MM.1S (cell line): ENCODE results near the gene SEC22C.
A peak's percentile ranks its signal among the peaks of the same experiment; 100 is the strongest.

Experiments used
- DNase-seq: peaks from one replicate; pipeline ENCODE4 v3.0.0-alpha.2; 2015
- H2AFZ ChIP-seq: fragments of 300-600 bp; sonication (generic); 2 replicates; pipeline ENCODE4 v1.6.0; 2016; ENCODE audit warnings: antibody characterized with exemption, low read length
- H3F3A ChIP-seq: fragments of 300-600 bp; sonication (generic); 2 replicates; pipeline ENCODE4 v1.6.1; 2016; ENCODE audit warnings: mild to moderate bottlenecking, antibody characterized with exemption, low read length, moderate library complexity, mixed read lengths; ENCODE audit not compliant: insufficient read depth
- H3K27ac ChIP-seq: fragments of 300-600 bp; sonication (generic); 2 replicates; pipeline ENCODE4 v1.5.1; 2016; ENCODE audit warnings: mild to moderate bottlenecking, low read length
- H3K27me3 ChIP-seq: fragments of 300-600 bp; sonication (generic); replicated peaks from 2 replicates; pipeline ENCODE4 v1.6.0; 2016; ENCODE audit warnings: low read length; ENCODE audit not compliant: insufficient read depth
- H3K36me3 ChIP-seq: fragments of 300-600 bp; sonication (generic); replicated peaks from 2 replicates; pipeline ENCODE4 v1.6.1; 2016; ENCODE audit warnings: mild to moderate bottlenecking, low read length, mixed read lengths; ENCODE audit not compliant: insufficient read depth
- H3K4me1 ChIP-seq: fragments of 300-600 bp; sonication (generic); 2 replicates; pipeline ENCODE4 v1.6.1; 2016; ENCODE audit warnings: low read length, mixed read lengths
- H3K4me2 ChIP-seq: fragments of 300-600 bp; sonication (generic); 2 replicates; pipeline ENCODE4 v1.6.0; 2016; ENCODE audit warnings: low read depth, low read length
- H3K4me3 ChIP-seq: fragments of 300-600 bp; sonication (generic); 2 replicates; pipeline ENCODE4 v1.5.1; 2016; ENCODE audit warnings: low read length, mixed read lengths
- H3K79me2 ChIP-seq: fragments of 300-600 bp; sonication (generic); 2 replicates; pipeline ENCODE4 v1.6.1; 2016; ENCODE audit warnings: mixed run types, low read length, mixed read lengths
- H3K9ac ChIP-seq: fragments of 300-600 bp; sonication (generic); 2 replicates; pipeline ENCODE4 v1.6.1; 2016; ENCODE audit warnings: low read length, mixed read lengths
- H3K9me2 ChIP-seq: fragments of 300-600 bp; sonication (generic); replicated peaks from 2 replicates; pipeline ENCODE4 v1.6.1; 2016; ENCODE audit warnings: mild to moderate bottlenecking, low read length, mixed read lengths; ENCODE audit not compliant: insufficient read depth
- H3K9me3 ChIP-seq: fragments of 300-600 bp; sonication (generic); replicated peaks from 2 replicates; pipeline ENCODE4 v1.6.1; 2016; ENCODE audit warnings: mild to moderate bottlenecking, low read length, mixed read lengths; ENCODE audit not compliant: insufficient read depth
- H4K20me1 ChIP-seq: fragments of 300-600 bp; sonication (generic); 2 replicates; pipeline ENCODE4 v1.6.1; 2016; ENCODE audit warnings: mild to moderate bottlenecking, low read length, moderate library complexity, mixed read lengths; ENCODE audit not compliant: insufficient read depth
- EZH2 ChIP-seq: fragments of 300-600 bp; sonication (generic); optimal IDR thresholded peaks from 2 replicates; pipeline ENCODE3; 2017; ENCODE audit warnings: low read depth, mild to moderate bottlenecking, antibody characterized with exemption, low read length, mixed read lengths
- EZH2phosphoT487 ChIP-seq: fragments of 300-600 bp; sonication (generic); IDR thresholded peaks from 2 replicates; pipeline ENCODE4 v1.6.1; 2018; ENCODE audit warnings: antibody characterized with exemption, low read length
- TF ChIP-seq, protein P1 (sequence below): fragments of 300-600 bp; sonication (generic); IDR thresholded peaks from 2 replicates; pipeline ENCODE4 v1.5.1; 2016; ENCODE audit warnings: antibody characterized with exemption, low read length, mixed read lengths

SEC22C gene

DNA sequence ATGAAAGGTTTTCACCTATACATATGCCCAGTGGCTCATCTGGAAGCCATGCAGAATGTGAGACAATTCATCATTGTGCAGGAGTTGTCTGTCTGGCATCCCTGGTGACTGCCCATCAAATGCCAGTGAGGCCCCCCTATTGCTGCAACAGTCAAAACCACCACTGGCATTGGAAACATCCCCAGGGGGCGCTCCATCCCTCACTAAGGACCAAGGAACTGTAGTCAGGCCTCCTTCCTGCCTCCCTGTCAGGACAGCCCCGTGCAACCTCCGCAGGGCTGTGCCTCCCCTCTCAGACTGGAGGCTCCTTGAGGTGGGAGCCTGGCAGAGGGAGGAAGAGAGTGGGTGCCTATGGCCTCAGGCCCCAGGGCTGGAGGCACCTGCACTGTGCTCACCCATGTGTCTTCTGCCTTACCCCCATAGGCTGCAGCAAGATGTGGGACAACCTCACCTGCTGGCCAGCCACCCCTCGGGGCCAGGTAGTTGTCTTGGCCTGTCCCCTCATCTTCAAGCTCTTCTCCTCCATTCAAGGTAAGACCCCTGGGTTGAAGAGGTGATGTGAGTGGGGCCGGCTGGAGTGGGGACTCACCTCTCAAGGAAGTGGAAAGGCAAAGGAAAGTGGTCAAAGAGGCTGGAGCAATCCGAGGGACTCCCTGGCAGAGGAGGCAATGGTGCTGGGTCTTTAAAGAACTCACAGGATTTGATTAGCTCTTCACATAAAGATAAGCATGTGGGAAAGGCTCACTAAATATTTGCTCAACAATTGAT, 62.8 kb downstream of the SEC22C start:
- Histone ChIP-seq H3K36me3 (no peaks in the 10 kb centered on the region), H3K9me3 (no peaks in the 10 kb centered on the region), H3K4me3 (no peak overlapping the region), H3K27ac (no peak overlapping the region), H3F3A (no peaks in the 10 kb centered on the region), H2AFZ (no peak overlapping the region), H3K79me2 (no peaks in the 10 kb centered on the region), H3K9ac (no peak overlapping the region), H3K4me2 (no peak overlapping the region), H3K4me1 (no peaks in the 10 kb centered on the region), H3K9me2 (no peaks in the 10 kb centered on the region), H3K27me3 (no peaks in the 10 kb centered on the region), H4K20me1 (no peaks in the 10 kb centered on the region)
- DNase-seq: no peak
- no peak for TF ChIP-seq EZH2
- TF ChIP-seq, protein P1, sequence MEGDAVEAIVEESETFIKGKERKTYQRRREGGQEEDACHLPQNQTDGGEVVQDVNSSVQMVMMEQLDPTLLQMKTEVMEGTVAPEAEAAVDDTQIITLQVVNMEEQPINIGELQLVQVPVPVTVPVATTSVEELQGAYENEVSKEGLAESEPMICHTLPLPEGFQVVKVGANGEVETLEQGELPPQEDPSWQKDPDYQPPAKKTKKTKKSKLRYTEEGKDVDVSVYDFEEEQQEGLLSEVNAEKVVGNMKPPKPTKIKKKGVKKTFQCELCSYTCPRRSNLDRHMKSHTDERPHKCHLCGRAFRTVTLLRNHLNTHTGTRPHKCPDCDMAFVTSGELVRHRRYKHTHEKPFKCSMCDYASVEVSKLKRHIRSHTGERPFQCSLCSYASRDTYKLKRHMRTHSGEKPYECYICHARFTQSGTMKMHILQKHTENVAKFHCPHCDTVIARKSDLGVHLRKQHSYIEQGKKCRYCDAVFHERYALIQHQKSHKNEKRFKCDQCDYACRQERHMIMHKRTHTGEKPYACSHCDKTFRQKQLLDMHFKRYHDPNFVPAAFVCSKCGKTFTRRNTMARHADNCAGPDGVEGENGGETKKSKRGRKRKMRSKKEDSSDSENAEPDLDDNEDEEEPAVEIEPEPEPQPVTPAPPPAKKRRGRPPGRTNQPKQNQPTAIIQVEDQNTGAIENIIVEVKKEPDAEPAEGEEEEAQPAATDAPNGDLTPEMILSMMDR: peak; percentile 19; the same call in 1 of the 2 replicates

DNA sequence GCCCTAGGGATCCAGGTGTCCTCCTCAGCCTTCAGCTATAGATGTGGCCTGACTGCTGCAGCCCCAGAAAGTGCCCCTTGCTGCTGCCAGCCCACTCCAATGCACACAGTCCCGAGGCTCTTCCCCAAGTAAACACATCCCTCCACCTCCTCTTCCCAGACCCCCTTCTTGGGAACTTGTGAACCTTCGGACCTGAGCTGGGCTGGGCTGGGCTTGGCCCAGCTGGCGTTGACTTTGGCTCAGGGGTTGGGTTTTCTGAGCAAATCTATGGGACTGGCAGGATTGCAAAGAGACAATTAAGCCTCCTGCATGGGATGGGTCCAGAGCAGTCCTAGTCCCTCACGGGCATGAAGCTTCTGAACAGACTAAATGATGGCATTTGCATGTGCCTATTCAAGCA, 64.7 kb downstream of the SEC22C start:
- H3F3A ChIP-seq: no peaks in the 10 kb centered on the region
- no peak overlapping the region for H3K4me3 ChIP-seq
- no peak overlapping the region for H3K4me2 ChIP-seq
- H3K4me1 ChIP-seq: no peaks in the 10 kb centered on the region
- no peaks in the 10 kb centered on the region for H3K9me2 ChIP-seq
- no peaks in the 10 kb centered on the region for H3K79me2 ChIP-seq
- H3K9ac ChIP-seq: no peak overlapping the region
- DNase-seq: no peak
- H3K9me3 ChIP-seq: no peaks in the 10 kb centered on the region
- no peaks in the 10 kb centered on the region for H3K27me3 ChIP-seq
- no peaks in the 10 kb centered on the region for H4K20me1 ChIP-seq
- TF ChIP-seq, protein P1: no peak
- TF ChIP-seq EZH2phosphoT487: no peak
- no peak overlapping the region for H3K27ac ChIP-seq
- no peaks in the 10 kb centered on the region for H3K36me3 ChIP-seq
- H2AFZ ChIP-seq: no peak overlapping the region

DNA sequence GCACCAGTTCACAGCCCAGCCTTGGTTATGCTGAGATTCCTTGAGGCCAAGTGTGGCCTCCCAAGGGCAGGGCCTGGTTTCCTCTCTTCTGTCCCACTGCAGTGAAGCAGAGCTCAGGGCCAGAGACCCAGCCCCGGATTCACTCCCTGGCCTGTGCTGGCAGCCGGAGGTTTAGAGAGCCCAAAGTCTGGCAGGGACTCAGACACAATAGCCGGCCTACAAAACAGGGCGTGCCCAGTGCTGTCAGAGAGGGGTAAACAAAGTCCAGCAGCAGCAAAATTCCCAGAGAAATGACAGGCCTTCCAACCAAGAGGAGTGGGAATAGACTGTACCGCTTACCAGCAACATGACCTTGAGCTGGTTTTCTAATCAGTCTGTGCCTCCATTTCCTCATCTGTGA, 65.3 kb downstream of the SEC22C start:
- H3K4me3 ChIP-seq: no peak overlapping the region
- H3K79me2 ChIP-seq: no peaks in the 10 kb centered on the region
- no peaks in the 10 kb centered on the region for H3K36me3 ChIP-seq
- no peaks in the 10 kb centered on the region for H3K27me3 ChIP-seq
- H3K4me2 ChIP-seq: no peak overlapping the region
- no peak overlapping the region for H3K9ac ChIP-seq
- H3F3A ChIP-seq: no peaks in the 10 kb centered on the region
- no peak overlapping the region for H3K27ac ChIP-seq
- DNase-seq: no peak
- no peaks in the 10 kb centered on the region for H3K9me3 ChIP-seq
- no peaks in the 10 kb centered on the region for H4K20me1 ChIP-seq
- no peaks in the 10 kb centered on the region for H3K9me2 ChIP-seq
- no peaks in the 10 kb centered on the region for H3K4me1 ChIP-seq
- TF ChIP-seq, protein P1: no peak
- no peak for TF ChIP-seq EZH2phosphoT487
- no peak for TF ChIP-seq EZH2
- no peak overlapping the region for H2AFZ ChIP-seq
